ENCODE data around the gene TCF4. TPM values are rescaled to one million over a fixed set of nuclear protein-coding genes. Genes with fewer than 3 reads are reported as not detected.

Gene TCF4
- total and polyA plus RNA-seq, 2 donors (not counting 3 experiments of a cell fraction or from before 2014, with no cell fraction given): 183 to 390 TPM

DNA sequence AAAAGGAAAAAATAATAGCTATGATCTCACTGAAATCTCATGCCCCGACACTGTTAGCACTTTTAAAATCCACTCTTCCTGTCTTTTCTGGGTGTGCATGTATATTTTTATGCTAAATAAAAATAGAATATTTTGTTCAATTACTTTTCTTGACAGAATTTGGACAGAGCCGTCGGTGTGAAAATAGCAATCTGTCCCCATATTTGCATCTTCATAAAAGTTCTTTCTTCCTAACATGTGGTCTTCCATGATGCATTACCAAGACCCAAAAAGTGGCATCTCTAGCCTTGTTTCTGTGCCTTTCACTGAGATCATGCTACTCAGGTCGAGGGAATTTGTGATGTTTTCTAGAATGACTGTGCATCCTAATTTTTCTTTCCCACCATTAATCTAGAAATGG lies 329.9 kb downstream of the TCF4 start:
- Histone ChIP-seq H3K4me3 (replicated peaks in 1 of 3; ENCODE audit: insufficient read depth in 1 of 3, low read depth in 1 of 3, low read length in 3 of 3) (no peak overlapping the region), H3K27me3 (ENCODE audit: control insufficient read depth in 2 of 2, insufficient read depth in 2 of 2, low read length in 2 of 2) (no peaks in the 10 kb centered on the region), H3K27ac (ENCODE audit: insufficient read depth, low read depth, low read length) (no peak overlapping the region), H3K9me1 (replicated peaks; ENCODE audit: control insufficient read depth, extremely low read depth, insufficient read depth, low read length) (no peaks in the 10 kb centered on the region), H4K20me1 (replicated peaks; ENCODE audit: control insufficient read depth, extremely low read depth, insufficient read depth, low read length) (no peaks in the 10 kb centered on the region), H3K79me2 (ENCODE audit: control insufficient read depth, insufficient read depth, low read length) (no peaks in the 10 kb centered on the region), H3K9ac (replicated peaks; ENCODE audit: extremely low read depth, insufficient read depth, low read length) (no peak overlapping the region), H2AFZ (ENCODE audit: low read depth, low read length) (no peak overlapping the region), H3K9me3 (replicated peaks; ENCODE audit: control insufficient read depth, insufficient read depth, low read length) (no peaks in the 10 kb centered on the region), H3K4me2 (ENCODE audit: insufficient read depth, low read length) (no peak overlapping the region), H3K4me1 (ENCODE audit: control insufficient read depth, extremely low read depth, insufficient read depth, low read length) (peaks cover 21% of the 10 kb centered on the region), H3K36me3 (ENCODE audit: control insufficient read depth in 2 of 2, extremely low read depth in 1 of 2, insufficient read depth in 2 of 2, low read length in 2 of 2) (peaks cover 32 to 34% of the 10 kb centered on the region in 2 experiments)
- BruUV-seq (replicated peaks): no TSS peak
- intact Hi-C loops (cut with micrococcal nuclease) (no loop called here), dilution Hi-C loops (cut with MboI; ENCODE audit: extremely low pct_ligation_motif_present, low sequenced_read_pairs) (no loop called here)
- no peak for DNase-seq (ENCODE audit: low read depth, low spot score)
- FAIRE-seq: no peak
- no peak for TF ChIP-seq FOS (IDR thresholded peaks at IDR 0.05; ENCODE audit: borderline replicate concordance, insufficient read depth, low read length)
- CTCF ChIA-PET: interaction anchor here (1.2 kb wide), 1 partner anchor 23 kb away, joined by 4 read pairs; no protein-coding TSS in a partner anchor
- POLR2A ChIA-PET: no interaction called here

DNA sequence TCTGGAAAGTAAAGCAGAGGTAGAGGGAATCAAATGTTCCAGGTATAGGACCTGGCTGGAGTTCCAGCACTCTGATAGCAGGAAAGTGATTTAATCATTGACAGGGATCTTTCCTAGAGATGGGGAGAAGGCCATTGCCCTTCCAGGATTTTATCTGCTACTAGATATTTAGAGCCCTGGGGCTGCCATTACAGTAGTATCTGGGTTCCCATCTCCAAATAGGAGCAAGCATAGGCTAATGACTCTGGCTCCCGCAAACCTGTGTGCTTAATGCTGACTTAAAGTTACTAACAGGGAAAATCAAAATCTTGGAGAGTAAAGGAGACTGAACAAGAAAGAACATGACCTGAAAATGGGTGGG lies 331.1 kb downstream of the TCF4 start:
- H3K36me3 ChIP-seq (ENCODE audit: control insufficient read depth in 2 of 2, extremely low read depth in 1 of 2, insufficient read depth in 2 of 2, low read length in 2 of 2): peaks cover 32 to 34% of the 10 kb centered on the region in 2 experiments
- no peak for FAIRE-seq
- no TSS peak for BruUV-seq (replicated peaks)
- H2AFZ ChIP-seq (ENCODE audit: low read depth, low read length): no peak overlapping the region
- no peak for DNase-seq (ENCODE audit: low read depth, low spot score)
- no peak overlapping the region for H3K4me3 ChIP-seq (replicated peaks in 1 of 3; ENCODE audit: insufficient read depth in 1 of 3, low read depth in 1 of 3, low read length in 3 of 3)
- H3K9me3 ChIP-seq (replicated peaks; ENCODE audit: control insufficient read depth, insufficient read depth, low read length): no peaks in the 10 kb centered on the region
- H3K9me1 ChIP-seq (replicated peaks; ENCODE audit: control insufficient read depth, extremely low read depth, insufficient read depth, low read length): no peaks in the 10 kb centered on the region
- H3K79me2 ChIP-seq (ENCODE audit: control insufficient read depth, insufficient read depth, low read length): no peaks in the 10 kb centered on the region
- no peak overlapping the region for H3K9ac ChIP-seq (replicated peaks; ENCODE audit: extremely low read depth, insufficient read depth, low read length)
- intact Hi-C loops (cut with micrococcal nuclease) (no loop called here), dilution Hi-C loops (cut with MboI; ENCODE audit: extremely low pct_ligation_motif_present, low sequenced_read_pairs) (no loop called here)
- TF ChIP-seq, protein P1, sequence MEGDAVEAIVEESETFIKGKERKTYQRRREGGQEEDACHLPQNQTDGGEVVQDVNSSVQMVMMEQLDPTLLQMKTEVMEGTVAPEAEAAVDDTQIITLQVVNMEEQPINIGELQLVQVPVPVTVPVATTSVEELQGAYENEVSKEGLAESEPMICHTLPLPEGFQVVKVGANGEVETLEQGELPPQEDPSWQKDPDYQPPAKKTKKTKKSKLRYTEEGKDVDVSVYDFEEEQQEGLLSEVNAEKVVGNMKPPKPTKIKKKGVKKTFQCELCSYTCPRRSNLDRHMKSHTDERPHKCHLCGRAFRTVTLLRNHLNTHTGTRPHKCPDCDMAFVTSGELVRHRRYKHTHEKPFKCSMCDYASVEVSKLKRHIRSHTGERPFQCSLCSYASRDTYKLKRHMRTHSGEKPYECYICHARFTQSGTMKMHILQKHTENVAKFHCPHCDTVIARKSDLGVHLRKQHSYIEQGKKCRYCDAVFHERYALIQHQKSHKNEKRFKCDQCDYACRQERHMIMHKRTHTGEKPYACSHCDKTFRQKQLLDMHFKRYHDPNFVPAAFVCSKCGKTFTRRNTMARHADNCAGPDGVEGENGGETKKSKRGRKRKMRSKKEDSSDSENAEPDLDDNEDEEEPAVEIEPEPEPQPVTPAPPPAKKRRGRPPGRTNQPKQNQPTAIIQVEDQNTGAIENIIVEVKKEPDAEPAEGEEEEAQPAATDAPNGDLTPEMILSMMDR (IDR thresholded peaks at IDR 0.05; ENCODE audit: extremely low read depth in 1 of 2, insufficient read depth in 1 of 2, low read depth in 1 of 2, low read length in 2 of 2): no peak
- TF ChIP-seq POLR2AphosphoS5 (IDR thresholded peaks at IDR 0.05; ENCODE audit: insufficient read depth, low read depth, low read length) (no peak), EZH2 (IDR thresholded peaks at IDR 0.05; ENCODE audit: borderline replicate concordance, low read depth, low read length, severe bottlenecking) (no peak), JUN (IDR thresholded peaks at IDR 0.05; ENCODE audit: borderline replicate concordance, insufficient read depth, insufficient read length, low read depth) (no peak), FOS (IDR thresholded peaks at IDR 0.05; ENCODE audit: borderline replicate concordance, insufficient read depth, low read length) (no peak), GATA2 (IDR thresholded peaks at IDR 0.05; ENCODE audit: insufficient read depth, insufficient read length, low read depth, low read length) (no peak), POLR2A (IDR thresholded peaks at IDR 0.05; ENCODE audit: low read depth, low read length) (no peak), MYC (IDR thresholded peaks at IDR 0.05; ENCODE audit: low read depth, low read length) (no peak)
- TF ChIP-seq, protein P2, sequence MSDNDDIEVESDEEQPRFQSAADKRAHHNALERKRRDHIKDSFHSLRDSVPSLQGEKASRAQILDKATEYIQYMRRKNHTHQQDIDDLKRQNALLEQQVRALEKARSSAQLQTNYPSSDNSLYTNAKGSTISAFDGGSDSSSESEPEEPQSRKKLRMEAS (IDR thresholded peaks at IDR 0.05; ENCODE audit: insufficient read depth, insufficient read length): no peak
- H3K27ac ChIP-seq (ENCODE audit: insufficient read depth, low read depth, low read length): no peak overlapping the region
- POLR2A ChIA-PET: no interaction called here
- no peak overlapping the region for H3K4me2 ChIP-seq (ENCODE audit: insufficient read depth, low read length)
- H3K27me3 ChIP-seq (ENCODE audit: control insufficient read depth in 2 of 2, insufficient read depth in 2 of 2, low read length in 2 of 2): no peaks in the 10 kb centered on the region
- peaks cover 33% of the 10 kb centered on the region for H3K4me1 ChIP-seq (ENCODE audit: control insufficient read depth, extremely low read depth, insufficient read depth, low read length)
- H4K20me1 ChIP-seq (replicated peaks; ENCODE audit: control insufficient read depth, extremely low read depth, insufficient read depth, low read length): no peaks in the 10 kb centered on the region
- CTCF ChIA-PET: interaction anchor here (1.3 kb wide), 2 partner anchors 11 to 22 kb away, joined by 4 read pairs; no protein-coding TSS in a partner anchor
